ENCODE results near the gene PCGF2. TPM values are rescaled to one million over a fixed set of nuclear protein-coding genes. Genes with fewer than 3 reads are reported as not detected.

Gene PCGF2
- total and polyA plus RNA-seq, 5 experiments from 2014 or later: 0.08 TPM; not detected in 4

GRCh38 chr17:38742411-38743308 lies 5.5 kb downstream of the PCGF2 start:
- Mint-ChIP-seq H3K27ac (no peak overlapping the region), H3K36me3 (no peaks in the 10 kb centered on the region), H3K4me3 (no peak overlapping the region), H3K9me3 (no peaks in the 10 kb centered on the region), H3K27me3 (peaks cover 11 to 35% (median 23%) of the 10 kb centered on the region in 5 donors), H3K4me1 (peaks cover 12 to 17% (median 12%) of the 10 kb centered on the region in 4 donors)
- ATAC-seq (peak in 1 of 2 donors; percentile 44), DNase-seq (no peak)
- POLR2A ChIA-PET: no interaction called here

- no peak for ATAC-seq
- Mint-ChIP-seq H3K27me3 (peaks cover 11 to 34% (median 23%) of the 10 kb centered on the region in 5 donors), H3K4me1 (peaks cover 11 to 13% (median 12%) of the 10 kb centered on the region in 4 donors), H3K4me3 (no peak overlapping the region), H3K9me3 (no peaks in the 10 kb centered on the region), H3K36me3 (no peaks in the 10 kb centered on the region), H3K27ac (no peak overlapping the region)
- POLR2A ChIA-PET: no interaction called here
- peak in 1 of 10 donors; percentile 60 for DNase-seq
Measured at GRCh38 chr17:38741921-38742410, 6.2 kb downstream of the PCGF2 start.

DNA sequence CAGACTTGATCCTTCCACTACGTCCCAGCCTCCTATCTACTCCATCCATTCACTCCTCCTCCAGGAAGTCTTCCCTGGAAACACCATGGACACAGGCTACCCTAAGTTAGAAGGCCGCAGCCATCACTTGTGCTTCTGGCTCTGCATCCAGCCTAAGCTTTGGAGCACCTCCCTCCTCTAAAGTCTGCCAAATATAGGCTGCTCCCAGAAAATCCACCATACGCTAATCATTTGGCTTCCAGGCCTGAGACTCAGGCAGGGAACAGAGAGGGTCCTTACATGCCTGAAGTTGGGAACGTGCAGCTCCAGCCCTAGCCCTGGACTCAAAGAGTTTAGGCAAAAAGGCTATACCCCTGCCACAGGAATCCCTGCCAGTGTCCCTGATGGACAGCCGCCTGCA lies 6.7 kb downstream of the PCGF2 start:
- peaks cover 6 to 9% (median 7%) of the 10 kb centered on the region in 4 donors for H3K4me1 Mint-ChIP-seq
- DNase-seq (no peak), ATAC-seq (no peak)
- H3K9me3 Mint-ChIP-seq: no peaks in the 10 kb centered on the region
- peaks cover 10 to 29% (median 19%) of the 10 kb centered on the region in 5 donors for H3K27me3 Mint-ChIP-seq
- H3K36me3 Mint-ChIP-seq: no peaks in the 10 kb centered on the region
- H3K27ac Mint-ChIP-seq: no peak overlapping the region
- H3K4me3 Mint-ChIP-seq: no peak overlapping the region
- POLR2A ChIA-PET: no interaction called here

- Mint-ChIP-seq H3K4me1 (peaks cover 0 to 3% (median under 1%) of the 10 kb centered on the region in 4 donors), H3K36me3 (no peaks in the 10 kb centered on the region), H3K27me3 (peaks cover 3 to 23% (median 13%) of the 10 kb centered on the region in 5 donors)
Measured at GRCh38 chr17:38740806-38741205, 7.3 kb downstream of the PCGF2 start.

GRCh38 chr17:38740044-38740443 lies 8.1 kb downstream of the PCGF2 start:
- Mint-ChIP-seq H3K27ac (no peak overlapping the region), H3K27me3 (peaks cover 3 to 17% (median 12%) of the 10 kb centered on the region in 5 donors), H3K9me3 (no peaks in the 10 kb centered on the region), H3K4me3 (no peak overlapping the region), H3K36me3 (no peaks in the 10 kb centered on the region), H3K4me1 (peaks cover 4 to 6% (median 4%) of the 10 kb centered on the region in 4 donors)
- no peak for ATAC-seq
- POLR2A ChIA-PET: no interaction called here
- DNase-seq: no peak

More at GRCh38 chr17:38740806-38741205, 7.3 kb downstream of the PCGF2 start:
- ATAC-seq (no peak), DNase-seq (no peak)
- POLR2A ChIA-PET: no interaction called here
- H3K9me3 Mint-ChIP-seq: no peaks in the 10 kb centered on the region
- H3K27ac Mint-ChIP-seq: no peak overlapping the region
- H3K4me3 Mint-ChIP-seq: no peak overlapping the region

DNA sequence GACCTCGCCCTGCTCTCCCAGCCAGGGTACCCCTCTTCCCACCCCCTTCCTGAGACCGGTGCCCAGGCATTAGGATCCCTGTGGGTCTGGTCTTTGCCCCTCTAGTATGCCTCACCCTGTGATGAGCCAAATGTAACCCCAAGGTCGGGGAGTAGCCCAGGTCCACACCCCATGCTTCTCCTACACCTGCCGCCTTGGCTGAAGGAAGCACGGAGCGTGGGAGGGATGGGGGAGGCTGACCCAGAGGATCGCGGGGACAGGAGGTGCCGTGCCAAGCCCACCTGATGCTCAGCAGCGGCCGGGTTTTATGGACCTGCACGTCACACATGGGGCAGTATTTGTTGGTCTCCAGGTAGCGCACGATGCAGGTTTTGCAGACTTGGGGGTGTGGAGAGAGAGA lies 8.8 kb downstream of the PCGF2 start:
- POLR2A ChIA-PET: no interaction called here
- H3K27me3 Mint-ChIP-seq: peaks cover 0 to 10% (median 4%) of the 10 kb centered on the region in 5 donors
- peak in 1 of 10 donors; percentile 58 for DNase-seq
- H3K9me3 Mint-ChIP-seq: no peaks in the 10 kb centered on the region
- peaks cover 8 to 12% (median 10%) of the 10 kb centered on the region in 4 donors for H3K4me1 Mint-ChIP-seq
- no peak for ATAC-seq
- H3K4me3 Mint-ChIP-seq: no peak overlapping the region
- no peaks in the 10 kb centered on the region for H3K36me3 Mint-ChIP-seq
- H3K27ac Mint-ChIP-seq: no peak overlapping the region

GRCh38 chr17:38738686-38739085 lies 9.4 kb downstream of the PCGF2 start:
- Mint-ChIP-seq H3K9me3 (no peaks in the 10 kb centered on the region), H3K27ac (peak overlapping the region in 1 of 10 donors; percentile 79), H3K27me3 (peaks cover 0 to 10% (median 3%) of the 10 kb centered on the region in 5 donors), H3K4me1 (peaks cover 9 to 19% (median 16%) of the 10 kb centered on the region in 4 donors), H3K4me3 (no peak overlapping the region), H3K36me3 (no peaks in the 10 kb centered on the region)
- DNase-seq: peak in 1 of 10 donors; percentile 51
- no peak for ATAC-seq
- POLR2A ChIA-PET: interaction anchor here (2.0 kb wide), 1 partner anchor 34 kb away, joined by 6 read pairs; the partner anchor contains the start of gene MLLT6

- Mint-ChIP-seq H3K4me1 (peaks cover 8 to 22% (median 20%) of the 10 kb centered on the region in 4 donors), H3K27ac (peak overlapping the region in 2 of 10 donors; percentile 18 to 79), H3K4me3 (no peak overlapping the region), H3K27me3 (peaks cover 0 to 6% (median 3%) of the 10 kb centered on the region in 5 donors), H3K36me3 (peaks cover 0 to 2% (median 0%) of the 10 kb centered on the region in 3 donors), H3K9me3 (no peaks in the 10 kb centered on the region)
- DNase-seq (no peak), ATAC-seq (no peak)
- POLR2A ChIA-PET: interaction anchor here (0.7 to 2.0 kb wide), 2 partner anchors 12 to 33 kb away, joined by 4 to 6 read pairs; partner anchors contain the start of gene MLLT6
Measured at GRCh38 chr17:38738007-38738662, 10.0 kb downstream of the PCGF2 start.

DNA sequence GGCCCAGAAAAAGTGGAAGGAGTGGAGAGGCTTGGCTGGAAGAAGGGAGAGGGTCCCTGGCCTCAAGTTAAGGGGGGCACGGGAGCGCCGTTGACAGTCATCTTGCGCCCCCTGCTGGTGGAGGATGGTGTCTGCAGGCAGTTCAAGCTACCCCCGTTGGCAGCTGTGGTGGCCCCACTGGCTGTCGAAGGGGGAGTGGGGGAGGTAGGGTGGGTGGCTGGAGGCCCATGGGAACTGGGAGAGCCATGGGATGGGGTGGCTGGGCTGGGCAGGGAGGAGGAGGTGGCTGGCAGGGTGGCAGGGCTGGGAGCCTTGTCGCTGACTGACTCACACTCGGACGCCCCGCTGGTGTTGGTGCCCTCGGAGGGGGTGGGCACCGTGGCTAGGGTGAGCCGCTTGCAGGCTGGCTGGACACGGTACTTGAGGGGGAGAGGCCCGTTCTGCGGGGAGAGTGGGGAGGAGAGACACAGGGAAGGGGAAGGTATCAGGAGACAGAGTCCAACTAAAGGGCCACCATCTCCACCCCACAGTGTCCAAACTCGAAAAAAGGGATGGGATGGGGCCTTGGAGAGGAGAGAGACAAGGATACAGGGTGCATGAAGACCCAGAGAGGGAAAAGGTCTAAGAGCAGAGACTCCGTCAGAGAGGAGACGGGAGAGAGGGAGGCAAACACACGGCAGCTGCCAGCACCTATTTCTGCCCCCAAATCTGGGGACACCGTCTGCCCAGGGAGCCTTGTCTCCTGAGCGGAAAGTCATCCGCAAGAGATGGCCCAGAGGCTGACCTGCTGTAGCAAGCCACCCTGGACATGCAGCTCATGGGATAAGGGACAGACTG lies 12.8 kb downstream of the PCGF2 start:
- peaks cover 0 to 10% (median 0%) of the 10 kb centered on the region in 3 donors for H3K36me3 Mint-ChIP-seq
- H3K4me3 Mint-ChIP-seq: peak overlapping the region in 1 of 10 donors; percentile 11
- H3K27ac Mint-ChIP-seq: peak overlapping the region in 1 of 10 donors; percentile 59

DNA sequence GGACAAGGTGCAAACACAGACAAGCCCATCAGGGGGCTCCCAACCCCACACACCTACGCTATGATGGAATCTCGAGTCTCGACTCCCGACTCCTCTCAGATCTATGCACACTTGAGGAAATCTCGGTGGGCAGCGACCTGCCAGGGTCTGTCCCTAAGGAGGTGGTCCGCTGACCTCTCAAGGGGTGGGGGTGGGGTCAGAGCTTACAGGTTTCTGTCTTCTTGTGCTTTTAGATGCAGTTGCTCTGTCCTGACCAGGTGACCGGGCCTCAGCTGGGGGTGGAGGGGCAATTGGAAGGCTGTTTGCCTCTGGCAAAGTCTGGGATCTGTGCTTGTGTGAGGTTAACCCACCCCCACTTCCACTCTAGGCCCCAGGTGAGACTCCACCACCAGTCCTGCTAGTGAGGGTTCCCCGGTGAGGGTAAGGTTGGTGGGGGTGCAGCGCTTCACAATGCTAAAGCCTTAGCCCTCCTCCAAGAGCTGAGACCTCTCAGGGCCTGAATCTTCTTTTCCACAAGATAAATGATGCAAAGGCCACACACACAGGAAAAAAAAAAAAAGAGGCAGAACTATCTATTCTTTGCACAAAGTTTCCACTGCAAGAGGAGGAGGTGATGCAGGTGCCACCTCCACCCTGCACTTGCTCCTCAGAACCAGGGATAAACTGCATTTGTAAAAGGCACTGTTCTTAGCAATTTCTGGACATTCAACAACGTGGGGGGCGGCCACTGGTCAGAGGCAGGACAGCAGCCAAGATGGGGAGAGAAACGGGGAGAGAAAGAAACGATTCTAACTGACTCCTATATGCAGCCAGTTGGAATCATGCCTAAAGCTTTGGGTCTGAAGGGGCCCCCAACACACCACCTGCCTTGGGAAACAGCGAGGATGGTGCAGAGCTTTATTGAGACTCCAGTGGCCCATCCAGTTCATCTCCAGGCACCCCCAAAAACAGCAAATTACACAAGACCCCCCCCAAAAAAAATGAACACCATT lies 13.9 kb downstream of the PCGF2 start:
- Mint-ChIP-seq H3K9me3 (no peaks in the 10 kb centered on the region), H3K27me3 (no peaks in the 10 kb centered on the region), H3K27ac (peak overlapping the region in 7 of 10 donors; percentile 29 to 74 (median 44)), H3K4me1 (peaks cover 24 to 49% (median 48%) of the 10 kb centered on the region in 4 donors), H3K4me3 (no peak overlapping the region), H3K36me3 (peaks cover 0 to 10% (median 0%) of the 10 kb centered on the region in 3 donors)
- peak in 4 of 10 donors; percentile 22 to 35 (median 30) for DNase-seq
- peak in 1 of 2 donors; percentile 24 for ATAC-seq
- POLR2A ChIA-PET: interaction anchor here (0.7 to 6.1 kb wide), 9 partner anchors 13 to 358 kb away, joined by 3 to 75 read pairs (median 5); partner anchors contain the start of genes EPOP, MLLT6 and PSMB3

More for the DNA sequence above, 12.8 kb downstream of the PCGF2 start:
- ATAC-seq (peak; percentile 34 to 47), DNase-seq (peak; percentile 55 to 88 (median 76))
- POLR2A ChIA-PET: interaction anchor here (0.7 to 6.1 kb wide), 9 partner anchors 17 to 357 kb away, joined by 3 to 75 read pairs (median 5); partner anchors contain the start of genes EPOP, MLLT6 and PSMB3
- H3K4me1 Mint-ChIP-seq: peaks cover 21 to 46% (median 42%) of the 10 kb centered on the region in 4 donors
- no peaks in the 10 kb centered on the region for H3K27me3 Mint-ChIP-seq
- no peaks in the 10 kb centered on the region for H3K9me3 Mint-ChIP-seq

Data from naive thymus-derived CD8-positive, alpha-beta T cell (primary cell).